K562 (cell line): ENCODE measurements around the gene FKBP7. TPM values are rescaled to one million over a fixed set of nuclear protein-coding genes. Genes with fewer than 3 reads are reported as not detected.

Source experiments
- ETS2 ChIP-seq: IDR thresholded peaks from 2 replicates; pipeline ENCODE4 v1.6.1; 2016; ENCODE audit warnings: borderline replicate concordance, missing genetic modification characterization, mild to moderate bottlenecking, moderate library complexity, missing compliant biosample characterization; ENCODE audit not compliant: poor library complexity, severe bottlenecking
- FUS ChIP-seq: fragments of 200-400 bp; formaldehyde crosslinking; optimal IDR thresholded peaks from 2 replicates; pipeline ENCODE3; 2017; ENCODE audit warnings: low read depth, low read length
- HNRNPUL1 ChIP-seq: fragments of 200-400 bp; formaldehyde crosslinking; IDR thresholded peaks from 2 replicates; pipeline ENCODE4 v1.6.1; 2017; ENCODE audit warnings: low read length
- IRF1 ChIP-seq: sonication (generic); formaldehyde crosslinking; IDR thresholded peaks from 2 replicates; pipeline ENCODE4 v1.8.0; 2022; ENCODE audit warnings: missing genetic modification reagents, mild to moderate bottlenecking, borderline replicate concordance
- PRPF4 ChIP-seq: fragments of 200-400 bp; formaldehyde crosslinking; IDR thresholded peaks from one replicate; pipeline ENCODE4 v1.6.1; 2017; ENCODE audit warnings: low read length, low read depth, mild to moderate bottlenecking; ENCODE audit not compliant: insufficient read depth, poor library complexity, severe bottlenecking
- SIX5 ChIP-seq, 2 experiments: IDR thresholded peaks; 2 replicates each; pipeline ENCODE4 v1.6.1; 2011; ENCODE audit warnings: low read length in 2 of 2, borderline replicate concordance in 1 of 2, low read depth in 1 of 2, mild to moderate bottlenecking in 1 of 2, moderate library complexity in 1 of 2; ENCODE audit not compliant: insufficient read depth in 1 of 2
- TARDBP ChIP-seq: fragments of 450-650 bp; IDR thresholded peaks from 2 replicates; pipeline ENCODE4 v1.6.1; 2016
- TCF7 ChIP-seq: sonication (generic); IDR thresholded peaks from 2 replicates; pipeline ENCODE4 v1.6.1; 2016; ENCODE audit warnings: antibody characterized with exemption, borderline replicate concordance
- TCFL5 ChIP-seq: fragments of 250-450 bp; sonication (Bioruptor Pico); conservative IDR thresholded peaks from 2 replicates; pipeline ENCODE4 v1.6.1; 2021; ENCODE audit warnings: mild to moderate bottlenecking, moderate library complexity, matching md5 sums
- ZNF140 ChIP-seq: fragments of 250-450 bp; sonication (Bioruptor Pico); IDR thresholded peaks from 2 replicates; pipeline ENCODE4 v1.8.0; 2021; ENCODE audit warnings: moderate library complexity, mild to moderate bottlenecking, inconsistent platforms
- ZNF143 ChIP-seq: sonication (generic); formaldehyde crosslinking; IDR thresholded peaks from 2 replicates; pipeline ENCODE4 v1.9.0; 2022; ENCODE audit warnings: mild to moderate bottlenecking, missing genetic modification reagents
- ZNF444 ChIP-seq: fragments of 250-450 bp; sonication (Bioruptor Pico); IDR thresholded peaks from 2 replicates; pipeline ENCODE4 v1.4.0; 2020; ENCODE audit warnings: mild to moderate bottlenecking, moderate library complexity
- ZNF764 ChIP-seq: fragments of 250-450 bp; sonication (Bioruptor Pico); IDR thresholded peaks from 2 replicates; pipeline ENCODE4 v1.4.0; 2020; ENCODE audit warnings: low read depth, mild to moderate bottlenecking, moderate library complexity
- polyA plus RNA-seq, 8 experiments: library from polyadenylated mRNA; depleted of rRNA in 4 of 8; stranded (reverse) in 5 of 8; unstranded in 3 of 8; fragments of >200 nt; fragmentation: Nextera tagmentation in 2 of 8; fragmentation: Illumina TruSeq in 1 of 8; extraction: Ambion mirVana in 2 of 8; extraction: Trizol in 1 of 8; gene quantifications; 2 replicates each; pipeline versions ENCODE4 v1.2.1 to v1.2.3, GENCODE V29; 2011 to 2014; ENCODE audit warnings: inconsistent platforms in 1 of 8, missing spikeins in 1 of 8
- total RNA-seq, 7 experiments: library from RNA; depleted of rRNA in 6 of 7; stranded (reverse); fragments of >200 nt in 6 of 7; fragmentation: Illumina TruSeq in 2 of 7; extraction: Trizol in 2 of 7; gene quantifications; 2 replicates each; pipeline versions ENCODE4 v1.2.1 to v1.2.3, GENCODE V29; 2011 to 2021; ENCODE audit warnings: low replicate concordance in 1 of 7
- TF ChIP-seq, protein P1 (sequence below), 2 experiments: fragments of 450-650 bp; IDR thresholded peaks; 2 replicates each; pipeline ENCODE4 v1.6.1; 2018; ENCODE audit warnings: mild to moderate bottlenecking in 2 of 2, low read depth in 1 of 2; ENCODE audit not compliant: partially characterized antibody in 2 of 2
- TF ChIP-seq, protein P2 (sequence below): fragments of 250-450 bp; sonication (Bioruptor Pico); IDR thresholded peaks from 2 replicates; pipeline ENCODE4 v1.4.0; 2020; ENCODE audit warnings: mild to moderate bottlenecking, moderate library complexity, borderline replicate concordance
- TF ChIP-seq, protein P3 (sequence below): fragments of 150-350 bp; conservative IDR thresholded peaks from 2 replicates; pipeline ENCODE4 v1.6.1; 2014; ENCODE audit warnings: low read length

The FKBP7 gene
- total and polyA plus RNA-seq, 9 of the 15 experiments (the other 6 are each of a cell fraction or from before 2014, with no cell fraction given): 6.1 to 23.2 (median 19.0) TPM

GRCh38 chr2:178491612-178492011 is 13.2 kb upstream of the FKBP7 start (continued):
- TF ChIP-seq, protein P1, sequence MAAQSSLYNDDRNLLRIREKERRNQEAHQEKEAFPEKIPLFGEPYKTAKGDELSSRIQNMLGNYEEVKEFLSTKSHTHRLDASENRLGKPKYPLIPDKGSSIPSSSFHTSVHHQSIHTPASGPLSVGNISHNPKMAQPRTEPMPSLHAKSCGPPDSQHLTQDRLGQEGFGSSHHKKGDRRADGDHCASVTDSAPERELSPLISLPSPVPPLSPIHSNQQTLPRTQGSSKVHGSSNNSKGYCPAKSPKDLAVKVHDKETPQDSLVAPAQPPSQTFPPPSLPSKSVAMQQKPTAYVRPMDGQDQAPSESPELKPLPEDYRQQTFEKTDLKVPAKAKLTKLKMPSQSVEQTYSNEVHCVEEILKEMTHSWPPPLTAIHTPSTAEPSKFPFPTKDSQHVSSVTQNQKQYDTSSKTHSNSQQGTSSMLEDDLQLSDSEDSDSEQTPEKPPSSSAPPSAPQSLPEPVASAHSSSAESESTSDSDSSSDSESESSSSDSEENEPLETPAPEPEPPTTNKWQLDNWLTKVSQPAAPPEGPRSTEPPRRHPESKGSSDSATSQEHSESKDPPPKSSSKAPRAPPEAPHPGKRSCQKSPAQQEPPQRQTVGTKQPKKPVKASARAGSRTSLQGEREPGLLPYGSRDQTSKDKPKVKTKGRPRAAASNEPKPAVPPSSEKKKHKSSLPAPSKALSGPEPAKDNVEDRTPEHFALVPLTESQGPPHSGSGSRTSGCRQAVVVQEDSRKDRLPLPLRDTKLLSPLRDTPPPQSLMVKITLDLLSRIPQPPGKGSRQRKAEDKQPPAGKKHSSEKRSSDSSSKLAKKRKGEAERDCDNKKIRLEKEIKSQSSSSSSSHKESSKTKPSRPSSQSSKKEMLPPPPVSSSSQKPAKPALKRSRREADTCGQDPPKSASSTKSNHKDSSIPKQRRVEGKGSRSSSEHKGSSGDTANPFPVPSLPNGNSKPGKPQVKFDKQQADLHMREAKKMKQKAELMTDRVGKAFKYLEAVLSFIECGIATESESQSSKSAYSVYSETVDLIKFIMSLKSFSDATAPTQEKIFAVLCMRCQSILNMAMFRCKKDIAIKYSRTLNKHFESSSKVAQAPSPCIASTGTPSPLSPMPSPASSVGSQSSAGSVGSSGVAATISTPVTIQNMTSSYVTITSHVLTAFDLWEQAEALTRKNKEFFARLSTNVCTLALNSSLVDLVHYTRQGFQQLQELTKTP (IDR thresholded peaks at IDR 0.05; ENCODE audit: low read depth in 1 of 2, partially characterized antibody in 2 of 2): no peak
- no peak for TF ChIP-seq ZNF143 (CRISPR knock-in tag)
- TF ChIP-seq TCF7: no peak
- TF ChIP-seq ETS2 (tag): no peak
- TF ChIP-seq TARDBP: no peak
- no peak for TF ChIP-seq ZNF444 (CRISPR knock-in tag)
- no peak for TF ChIP-seq IRF1 (CRISPR knock-in tag)
- no peak for TF ChIP-seq ZNF140
- no peak for TF ChIP-seq FUS
- TF ChIP-seq, protein P2, sequence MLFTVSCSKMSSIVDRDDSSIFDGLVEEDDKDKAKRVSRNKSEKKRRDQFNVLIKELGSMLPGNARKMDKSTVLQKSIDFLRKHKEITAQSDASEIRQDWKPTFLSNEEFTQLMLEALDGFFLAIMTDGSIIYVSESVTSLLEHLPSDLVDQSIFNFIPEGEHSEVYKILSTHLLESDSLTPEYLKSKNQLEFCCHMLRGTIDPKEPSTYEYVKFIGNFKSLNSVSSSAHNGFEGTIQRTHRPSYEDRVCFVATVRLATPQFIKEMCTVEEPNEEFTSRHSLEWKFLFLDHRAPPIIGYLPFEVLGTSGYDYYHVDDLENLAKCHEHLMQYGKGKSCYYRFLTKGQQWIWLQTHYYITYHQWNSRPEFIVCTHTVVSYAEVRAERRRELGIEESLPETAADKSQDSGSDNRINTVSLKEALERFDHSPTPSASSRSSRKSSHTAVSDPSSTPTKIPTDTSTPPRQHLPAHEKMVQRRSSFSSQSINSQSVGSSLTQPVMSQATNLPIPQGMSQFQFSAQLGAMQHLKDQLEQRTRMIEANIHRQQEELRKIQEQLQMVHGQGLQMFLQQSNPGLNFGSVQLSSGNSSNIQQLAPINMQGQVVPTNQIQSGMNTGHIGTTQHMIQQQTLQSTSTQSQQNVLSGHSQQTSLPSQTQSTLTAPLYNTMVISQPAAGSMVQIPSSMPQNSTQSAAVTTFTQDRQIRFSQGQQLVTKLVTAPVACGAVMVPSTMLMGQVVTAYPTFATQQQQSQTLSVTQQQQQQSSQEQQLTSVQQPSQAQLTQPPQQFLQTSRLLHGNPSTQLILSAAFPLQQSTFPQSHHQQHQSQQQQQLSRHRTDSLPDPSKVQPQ: no peak
- TF ChIP-seq ZNF764 (CRISPR knock-in tag): no peak
- no peak for TF ChIP-seq SIX5 (IDR thresholded peaks at IDR 0.05; ENCODE audit: borderline replicate concordance in 1 of 2, insufficient read depth in 1 of 2, low read depth in 1 of 2, low read length in 2 of 2)
- TF ChIP-seq, protein P3, sequence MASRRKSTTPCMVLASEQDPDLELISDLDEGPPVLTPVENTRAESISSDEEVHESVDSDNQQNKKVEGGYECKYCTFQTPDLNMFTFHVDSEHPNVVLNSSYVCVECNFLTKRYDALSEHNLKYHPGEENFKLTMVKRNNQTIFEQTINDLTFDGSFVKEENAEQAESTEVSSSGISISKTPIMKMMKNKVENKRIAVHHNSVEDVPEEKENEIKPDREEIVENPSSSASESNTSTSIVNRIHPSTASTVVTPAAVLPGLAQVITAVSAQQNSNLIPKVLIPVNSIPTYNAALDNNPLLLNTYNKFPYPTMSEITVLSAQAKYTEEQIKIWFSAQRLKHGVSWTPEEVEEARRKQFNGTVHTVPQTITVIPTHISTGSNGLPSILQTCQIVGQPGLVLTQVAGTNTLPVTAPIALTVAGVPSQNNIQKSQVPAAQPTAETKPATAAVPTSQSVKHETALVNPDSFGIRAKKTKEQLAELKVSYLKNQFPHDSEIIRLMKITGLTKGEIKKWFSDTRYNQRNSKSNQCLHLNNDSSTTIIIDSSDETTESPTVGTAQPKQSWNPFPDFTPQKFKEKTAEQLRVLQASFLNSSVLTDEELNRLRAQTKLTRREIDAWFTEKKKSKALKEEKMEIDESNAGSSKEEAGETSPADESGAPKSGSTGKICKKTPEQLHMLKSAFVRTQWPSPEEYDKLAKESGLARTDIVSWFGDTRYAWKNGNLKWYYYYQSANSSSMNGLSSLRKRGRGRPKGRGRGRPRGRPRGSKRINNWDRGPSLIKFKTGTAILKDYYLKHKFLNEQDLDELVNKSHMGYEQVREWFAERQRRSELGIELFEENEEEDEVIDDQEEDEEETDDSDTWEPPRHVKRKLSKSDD: no peak
- TF ChIP-seq TCFL5 (CRISPR knock-in tag): no peak
- TF ChIP-seq PRPF4: no peak
- TF ChIP-seq HNRNPUL1: no peak
